Loucy (cell line): ENCODE measurements around the gene SETX.

ENCODE experiments used
- CTCF ChIP-seq: fragments of 200-600 bp; sonication (generic); conservative IDR thresholded peaks from 2 replicates; pipeline ENCODE4 v1.5.1; 2014; ENCODE audit warnings: mild to moderate bottlenecking, antibody characterized with exemption, low read length
- EZH2phosphoT487 ChIP-seq: fragments of 200-600 bp; IDR thresholded peaks from 2 replicates; pipeline ENCODE4 v1.6.1; 2018; ENCODE audit warnings: antibody characterized with exemption, mild to moderate bottlenecking, moderate library complexity, borderline replicate concordance

- no peak for TF ChIP-seq CTCF
- TF ChIP-seq EZH2phosphoT487 = no peak
Observed at GRCh38 chr9:132367613-132368313, 13.0 kb upstream of the SETX start.
